GM12878 (cell line): ENCODE data around the gene SNN. TPM values are rescaled to one million over a fixed set of nuclear protein-coding genes. Genes with fewer than 3 reads are reported as not detected.
A peak's percentile ranks its signal among the peaks of the same experiment; 100 is the strongest.

ENCODE experiments used
- ATAC-seq: fragments of 200-7000 bp; cut with Tn5 transposase; 3 replicates; pipeline ENCODE4 v1.9.1; 2020; ENCODE audit warnings: mild to moderate bottlenecking, moderate library complexity
- BruUV-seq: library from RNA; stranded (reverse); fragments of 400-500 nt; replicated peaks from 2 replicates; lab custom pipeline; 2021; lab: Mats Ljungman, UMichigan
- CTCF ChIA-PET: fragments of 300-600 bp; sonication (Branson Sonifier 250); formaldehyde crosslinking; extraction: SDS; loops from one replicate; lab custom pipeline; 2021; ENCODE audit warnings: inconsistent platforms; lab: Yijun Ruan, JAX
- POLR2A ChIA-PET: fragments of 350-600 bp; formaldehyde crosslinking; extraction: SDS; loops from one replicate; lab custom pipeline; 2021; ENCODE audit warnings: inconsistent platforms; lab: Charles Lee
- RAD21 ChIA-PET: fragments of 300-600 bp; sonication (Branson Sonifier 250); formaldehyde crosslinking; loops from one replicate; lab custom pipeline; 2023; ENCODE audit warnings: antibody characterized with exemption; ENCODE audit not compliant: unreplicated experiment; lab: Charles Lee
- SMC1A ChIA-PET: fragments of 300-600 bp; sonication (Branson Sonifier 250); formaldehyde crosslinking; loops from one replicate; lab custom pipeline; 2023; ENCODE audit not compliant: unreplicated experiment, uncharacterized antibody; lab: Charles Lee
- DNase-seq: peaks from one replicate; pipeline ENCODE4 v3.0.0-alpha.2; 2011; ENCODE audit warnings: low read depth, low spot score
- FAIRE-seq: peaks from 3 replicates; lab custom pipeline; 2011; peaks lifted over from hg19 to GRCh38; lab: Jason Lieb, UNC
- H2AFZ ChIP-seq: 2 replicates; pipeline ENCODE4 v1.6.0; 2011; ENCODE audit warnings: low read depth, low read length, control low read depth; ENCODE audit not compliant: control insufficient read depth
- H3K27ac ChIP-seq: 2 replicates; pipeline ENCODE4 v1.5.1; 2011; ENCODE audit warnings: control low read depth; ENCODE audit not compliant: control insufficient read depth, insufficient read depth
- H3K27me3 ChIP-seq, 2 experiments: replicated peaks in 1 of 2; 2 replicates each; pipeline versions ENCODE4 v1.6.0 to v1.6.1; 2011; ENCODE audit warnings: low read length in 1 of 2; ENCODE audit not compliant: control insufficient read depth in 2 of 2, insufficient read depth in 2 of 2
- H3K36me3 ChIP-seq, 2 experiments: 2 replicates each; pipeline ENCODE4 v1.5.1; 2011; ENCODE audit warnings: low read length in 1 of 2; ENCODE audit not compliant: control insufficient read depth in 2 of 2, insufficient read depth in 2 of 2
- H3K4me1 ChIP-seq: 2 replicates; pipeline ENCODE4 v1.6.1; 2011; ENCODE audit warnings: mild to moderate bottlenecking, low read length, moderate library complexity, mixed read lengths; ENCODE audit not compliant: control insufficient read depth, insufficient read depth
- H3K4me2 ChIP-seq: 2 replicates; pipeline ENCODE4 v1.6.0; 2011; ENCODE audit warnings: control low read depth; ENCODE audit not compliant: control insufficient read depth, insufficient read depth
- H3K4me3 ChIP-seq: fragments of 200-600 bp; sonication (generic); 2 replicates; pipeline ENCODE4 v1.5.1; 2016
- H3K79me2 ChIP-seq: 2 replicates; pipeline ENCODE4 v1.6.0; 2011; ENCODE audit warnings: low read length; ENCODE audit not compliant: control insufficient read depth, insufficient read depth
- H3K9ac ChIP-seq: 2 replicates; pipeline ENCODE4 v1.8.0; 2011; ENCODE audit warnings: low read length, control low read depth, mixed read lengths; ENCODE audit not compliant: control insufficient read depth, insufficient read depth
- H3K9me3 ChIP-seq: replicated peaks from 3 replicates; pipeline ENCODE4 v1.5.1; 2011; ENCODE audit warnings: mild to moderate bottlenecking, low read length; ENCODE audit not compliant: control insufficient read depth, insufficient read depth
- H4K20me1 ChIP-seq: 2 replicates; pipeline ENCODE4 v1.6.0; 2011; ENCODE audit not compliant: control insufficient read depth, insufficient read depth
- NFIC ChIP-seq: IDR thresholded peaks from 2 replicates; pipeline ENCODE4 v1.6.1; 2012; ENCODE audit warnings: low read depth, mild to moderate bottlenecking, inconsistent platforms, low read length, moderate library complexity
- RAD21 ChIP-seq: IDR thresholded peaks from 2 replicates; pipeline ENCODE4 v1.6.1; 2011; ENCODE audit warnings: mild to moderate bottlenecking, low read depth, low read length, moderate library complexity; ENCODE audit not compliant: insufficient read depth
- RB1 ChIP-seq: fragments of 450-650 bp; formaldehyde crosslinking; IDR thresholded peaks from 2 replicates; pipeline ENCODE4 v1.6.1; 2017; ENCODE audit warnings: mild to moderate bottlenecking, borderline replicate concordance
- RUNX3 ChIP-seq: IDR thresholded peaks from 2 replicates; pipeline ENCODE4 v1.6.1; 2012; ENCODE audit warnings: low read length, inconsistent platforms
- SMC3 ChIP-seq: IDR thresholded peaks from 2 replicates; pipeline ENCODE4 v1.6.1; 2011; ENCODE audit warnings: low read length, improper control_type of control experiment, borderline replicate concordance
- WRNIP1 ChIP-seq: IDR thresholded peaks from 2 replicates; pipeline ENCODE4 v1.6.1; 2011; ENCODE audit warnings: low read depth, low read length, improper control_type of control experiment, borderline replicate concordance
- YY1 ChIP-seq: IDR thresholded peaks from 2 replicates; pipeline ENCODE4 v1.6.1; 2011; ENCODE audit warnings: low read depth, mild to moderate bottlenecking, low read length
- WGBS: methylation state at CpG from one replicate; pipeline ENCODE4 v1.1.6; 2016; ENCODE audit warnings: low lambda C conversion rate; ENCODE audit not compliant: insufficient replicate concordance, insufficient coverage; ENCODE audit errors: missing lambda C conversion rate; 5-methylcytosine and 5-hydroxymethylcytosine counted together
- in situ Hi-C: fragments of 300-500 bp; cut with MboI; formaldehyde crosslinking; loops from 9 replicates; pipeline ENCODE4 v1.14.3; 2018; ENCODE audit warnings: mixed read lengths
- intact Hi-C: fragments of 100-400 bp; cut with micrococcal nuclease; formaldehyde crosslinking; loops from one replicate; pipeline ENCODE4 v1.14.2; 2022; ENCODE audit not compliant: unreplicated experiment
- polyA plus RNA-seq, 11 experiments: library from polyadenylated mRNA; depleted of rRNA in 4 of 11; unstranded in 6 of 11; stranded (reverse) in 5 of 11; fragments of >200 nt; fragmentation: Nextera tagmentation in 4 of 11; fragmentation: Illumina TruSeq in 1 of 11; extraction: Ambion mirVana in 4 of 11; extraction: Trizol in 1 of 11; gene quantifications; 1 replicate in 1 of 11; 2 replicates in 10 of 11; pipeline versions ENCODE4 v1.2.1 to v1.2.3, GENCODE V29; 2011 to 2016; ENCODE audit warnings: inconsistent platforms in 2 of 11, missing spikeins in 2 of 11, low read depth in 1 of 11
- total RNA-seq, 4 experiments: library from RNA; depleted of rRNA in 3 of 4; stranded (reverse); fragments of >200 nt in 3 of 4; fragmentation: Illumina TruSeq in 1 of 4; extraction: Trizol in 1 of 4; gene quantifications; 2 replicates each; pipeline versions ENCODE4 v1.2.1 to v1.2.3, GENCODE V29; 2013 to 2021
- TF ChIP-seq, protein P1 (sequence below): fragments of 450-650 bp; formaldehyde crosslinking; IDR thresholded peaks from 2 replicates; pipeline ENCODE4 v1.4.0; 2022; ENCODE audit warnings: mild to moderate bottlenecking, moderate library complexity
- TF ChIP-seq, protein P2 (sequence below), 3 experiments: IDR thresholded peaks in 2 of 3; conservative IDR thresholded peaks in 1 of 3; 2 replicates each; pipeline ENCODE4 v1.5.1; 2011; ENCODE audit warnings: low read depth in 3 of 3, low read length in 3 of 3, mild to moderate bottlenecking in 3 of 3, control low read depth in 2 of 3, moderate library complexity in 2 of 3, inconsistent platforms in 1 of 3, mixed read lengths in 1 of 3; ENCODE audit not compliant: control insufficient read depth in 2 of 3, insufficient read depth in 1 of 3; ENCODE audit errors: extremely low read depth in 1 of 3

Gene SNN
- total and polyA plus RNA-seq, 10 of the 15 experiments (the other 5 are each of a cell fraction or from before 2014, with no cell fraction given): 2.2 to 43.4 (median 27.8) TPM

DNA sequence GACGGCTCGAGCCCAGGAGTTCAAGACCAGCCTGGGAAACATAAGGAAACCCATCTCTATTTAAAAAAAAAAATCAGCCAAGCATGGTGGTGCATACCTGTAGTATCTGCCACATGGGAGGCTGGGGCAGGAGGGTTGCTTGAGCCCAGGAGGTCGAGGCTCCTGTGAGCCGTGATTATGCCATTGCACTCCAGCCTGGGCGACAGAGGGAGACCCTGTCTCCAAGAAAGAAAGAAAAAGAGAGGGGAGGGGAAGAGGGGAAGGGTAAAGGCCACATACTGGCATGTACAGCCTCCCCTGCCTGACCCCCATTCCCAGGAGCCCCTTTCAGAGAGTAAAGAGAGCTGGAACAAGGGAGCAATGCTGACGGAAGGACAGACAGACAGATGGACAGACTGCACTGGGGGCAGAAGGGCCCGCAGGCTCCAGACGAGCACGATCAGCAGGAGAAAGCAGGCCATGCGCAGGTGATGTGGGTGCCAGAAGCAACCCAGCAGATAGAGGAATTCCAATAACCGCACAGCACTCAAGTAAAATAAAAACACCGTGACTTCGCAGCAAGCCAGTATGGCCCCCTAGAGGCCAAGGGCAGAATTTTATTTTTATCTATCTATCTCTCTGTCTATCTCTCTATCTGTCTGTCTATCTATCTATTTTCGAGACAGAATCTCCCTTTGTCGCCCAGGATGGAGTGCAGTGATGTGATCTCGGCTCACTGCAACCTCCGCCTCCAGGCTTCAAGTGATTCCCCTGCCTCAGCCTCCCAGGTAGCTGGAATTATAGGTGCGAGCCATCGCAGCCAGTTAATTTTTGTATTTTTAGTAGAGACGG, 27.1 kb upstream of the SNN start:
- no peaks in the 10 kb centered on the region; a peak in 1 of 4 replicates for H3K27me3 ChIP-seq
- H3K27ac ChIP-seq: no peak overlapping the region
- TF ChIP-seq RUNX3: peak; percentile 59
- TF ChIP-seq NFIC: no peak
- TF ChIP-seq, protein P1, sequence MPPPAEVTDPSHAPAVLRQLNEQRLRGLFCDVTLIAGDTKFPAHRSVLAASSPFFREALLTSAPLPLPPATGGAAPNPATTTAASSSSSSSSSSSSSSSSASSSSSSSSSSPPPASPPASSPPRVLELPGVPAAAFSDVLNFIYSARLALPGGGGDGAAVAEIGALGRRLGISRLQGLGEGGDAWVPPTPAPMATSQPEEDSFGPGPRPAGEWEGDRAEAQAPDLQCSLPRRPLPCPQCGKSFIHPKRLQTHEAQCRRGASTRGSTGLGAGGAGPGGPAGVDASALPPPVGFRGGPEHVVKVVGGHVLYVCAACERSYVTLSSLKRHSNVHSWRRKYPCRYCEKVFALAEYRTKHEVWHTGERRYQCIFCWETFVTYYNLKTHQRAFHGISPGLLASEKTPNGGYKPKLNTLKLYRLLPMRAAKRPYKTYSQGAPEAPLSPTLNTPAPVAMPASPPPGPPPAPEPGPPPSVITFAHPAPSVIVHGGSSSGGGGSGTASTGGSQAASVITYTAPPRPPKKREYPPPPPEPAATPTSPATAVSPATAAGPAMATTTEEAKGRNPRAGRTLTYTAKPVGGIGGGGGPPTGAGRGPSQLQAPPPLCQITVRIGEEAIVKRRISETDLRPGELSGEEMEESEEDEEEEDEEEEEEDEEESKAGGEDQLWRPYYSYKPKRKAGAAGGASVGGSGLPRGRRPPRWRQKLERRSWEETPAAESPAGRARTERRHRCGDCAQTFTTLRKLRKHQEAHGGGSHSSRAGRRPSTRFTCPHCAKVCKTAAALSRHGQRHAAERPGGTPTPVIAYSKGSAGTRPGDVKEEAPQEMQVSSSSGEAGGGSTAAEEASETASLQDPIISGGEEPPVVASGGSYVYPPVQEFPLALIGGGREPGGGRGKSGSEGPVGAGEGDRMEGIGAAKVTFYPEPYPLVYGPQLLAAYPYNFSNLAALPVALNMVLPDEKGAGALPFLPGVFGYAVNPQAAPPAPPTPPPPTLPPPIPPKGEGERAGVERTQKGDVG: no peak
- peak; percentile 90 for TF ChIP-seq SMC3
- TF ChIP-seq RAD21: peak; percentile 83
- TF ChIP-seq YY1: 0 out of 2 replicates have a peak, but pooled peaks have one; percentile 13
- TF ChIP-seq WRNIP1: no peak
- TF ChIP-seq, protein P2, sequence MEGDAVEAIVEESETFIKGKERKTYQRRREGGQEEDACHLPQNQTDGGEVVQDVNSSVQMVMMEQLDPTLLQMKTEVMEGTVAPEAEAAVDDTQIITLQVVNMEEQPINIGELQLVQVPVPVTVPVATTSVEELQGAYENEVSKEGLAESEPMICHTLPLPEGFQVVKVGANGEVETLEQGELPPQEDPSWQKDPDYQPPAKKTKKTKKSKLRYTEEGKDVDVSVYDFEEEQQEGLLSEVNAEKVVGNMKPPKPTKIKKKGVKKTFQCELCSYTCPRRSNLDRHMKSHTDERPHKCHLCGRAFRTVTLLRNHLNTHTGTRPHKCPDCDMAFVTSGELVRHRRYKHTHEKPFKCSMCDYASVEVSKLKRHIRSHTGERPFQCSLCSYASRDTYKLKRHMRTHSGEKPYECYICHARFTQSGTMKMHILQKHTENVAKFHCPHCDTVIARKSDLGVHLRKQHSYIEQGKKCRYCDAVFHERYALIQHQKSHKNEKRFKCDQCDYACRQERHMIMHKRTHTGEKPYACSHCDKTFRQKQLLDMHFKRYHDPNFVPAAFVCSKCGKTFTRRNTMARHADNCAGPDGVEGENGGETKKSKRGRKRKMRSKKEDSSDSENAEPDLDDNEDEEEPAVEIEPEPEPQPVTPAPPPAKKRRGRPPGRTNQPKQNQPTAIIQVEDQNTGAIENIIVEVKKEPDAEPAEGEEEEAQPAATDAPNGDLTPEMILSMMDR (IDR thresholded peaks at IDR 0.05 in 2 of 3, conservative IDR thresholded peaks at IDR 0.05 in 1 of 3; ENCODE audit: control insufficient read depth in 2 of 3, extremely low read depth in 1 of 3, insufficient read depth in 1 of 3, low read depth in 3 of 3, low read length in 3 of 3): peak; percentile 73 to 83 (median 78)
- TF ChIP-seq RB1: peak; percentile 52; the same call in 1 of the 2 replicates
- TF ChIP-seq, all 136 proteins: peak for 6
- Histone ChIP-seq H2AFZ (no peak overlapping the region), H3K9me3 (no peaks in the 10 kb centered on the region), H3K4me2 (no peak overlapping the region), H3K9ac (no peak overlapping the region), H4K20me1 (no peaks in the 10 kb centered on the region), H3K4me3 (no peak overlapping the region), H3K36me3 (no peaks in the 10 kb centered on the region), H3K79me2 (no peaks in the 10 kb centered on the region), H3K4me1 (no peaks in the 10 kb centered on the region)
- 41% methylated on average over 20 of the region's 20 CpGs for WGBS
- FAIRE-seq (no peak), DNase-seq (no peak), ATAC-seq (peak; percentile 86)
- ChIA-PET RAD21 (interaction anchor here (0.6 to 4.8 kb wide), 8 partner anchors 55 to 235 kb away, joined by 3 to 44 read pairs (median 12); partner anchors contain the start of gene LITAF), POLR2A (interaction anchor here (1.2 to 1.6 kb wide), 2 partner anchors 110 to 234 kb away, joined by 3 to 4 read pairs; no protein-coding TSS in a partner anchor), SMC1A (interaction anchor here (0.6 to 4.6 kb wide), 18 partner anchors 29 to 677 kb away, joined by 3 to 32 read pairs (median 6); no protein-coding TSS in a partner anchor), CTCF (interaction anchor here (0.6 to 6.1 kb wide), 28 partner anchors 10 to 677 kb away, joined by 3 to 99 read pairs (median 4); partner anchors contain the start of gene LITAF)
- no TSS peak for BruUV-seq
- intact Hi-C loops: loop anchor here (1.0 to 10.0 kb wide), 3 partner anchors 109 to 234 kb away; no protein-coding TSS in a partner anchor
- in situ Hi-C loops: loop anchor here (5.0 to 10.0 kb wide), 2 partner anchors 109 to 226 kb away; no protein-coding TSS in a partner anchor
